HL-60 (cell line): ENCODE data around the gene AMTN.

Source experiments
- DNase-seq, 2 experiments: peaks; one replicate each; pipeline ENCODE4 v3.0.0-alpha.2; 2010 to 2020; ENCODE audit warnings: low read depth in 1 of 2, low spot score in 1 of 2
- H3K27ac ChIP-seq: fragments of 250-450 bp; sonication (Bioruptor Pico); replicated peaks from 2 replicates; pipeline ENCODE4 v1.5.1; 2020; ENCODE audit warnings: mild to moderate bottlenecking, moderate library complexity
- H3K27me3 ChIP-seq: fragments of 250-450 bp; sonication (Bioruptor Pico); 2 replicates; pipeline ENCODE4 v1.5.1; 2021; ENCODE audit warnings: mild to moderate bottlenecking, moderate library complexity; ENCODE audit not compliant: insufficient read depth, poor library complexity, severe bottlenecking
- H3K4me3 ChIP-seq: replicated peaks from 2 replicates; pipeline ENCODE4 v1.5.1; 2011; ENCODE audit warnings: mild to moderate bottlenecking, control low read depth, low read length; ENCODE audit not compliant: insufficient read depth
- GABPA ChIP-seq: IDR thresholded peaks from 2 replicates; pipeline ENCODE4 v1.6.1; 2012; ENCODE audit warnings: low read depth
- POLR2AphosphoS5 ChIP-seq: IDR thresholded peaks from 2 replicates; pipeline ENCODE4 v1.6.1; 2012; ENCODE audit warnings: low read depth
- SPI1 ChIP-seq: IDR thresholded peaks from 2 replicates; pipeline ENCODE4 v1.6.1; 2012; ENCODE audit warnings: low read depth, mild to moderate bottlenecking, borderline replicate concordance
- TF ChIP-seq, protein P1 (sequence below): IDR thresholded peaks from one replicate; pipeline ENCODE4 v1.5.1; 2011; ENCODE audit warnings: low read length, control low read depth, inconsistent platforms; ENCODE audit not compliant: insufficient read depth
- TF ChIP-seq, protein P2 (sequence below): IDR thresholded peaks from 2 replicates; pipeline ENCODE4 v1.6.1; 2012; ENCODE audit warnings: low read depth; ENCODE audit not compliant: insufficient replicate concordance

Gene AMTN

DNA sequence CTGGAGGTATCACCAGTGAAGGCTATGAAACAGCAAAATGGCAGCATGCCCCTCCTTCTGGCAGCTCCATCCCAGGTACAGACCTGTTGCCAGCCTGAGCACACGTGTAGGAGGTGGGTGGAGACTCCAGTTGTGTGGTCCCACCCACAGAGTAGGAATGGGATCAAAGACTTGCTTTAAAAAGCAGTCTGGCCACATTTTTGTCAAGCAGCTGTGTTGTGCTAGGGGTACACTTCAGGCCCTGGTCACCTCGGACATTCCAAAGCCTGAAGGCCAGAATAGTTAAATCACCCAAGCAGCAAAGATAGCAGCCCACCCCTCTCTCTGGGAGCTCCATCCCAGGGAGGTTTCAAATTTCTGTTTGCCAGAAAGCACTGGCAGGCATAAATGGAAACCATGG lies 53.4 kb downstream of the AMTN start:
- TF ChIP-seq SPI1 (no peak), GABPA (no peak), POLR2AphosphoS5 (no peak)
- TF ChIP-seq, protein P1, sequence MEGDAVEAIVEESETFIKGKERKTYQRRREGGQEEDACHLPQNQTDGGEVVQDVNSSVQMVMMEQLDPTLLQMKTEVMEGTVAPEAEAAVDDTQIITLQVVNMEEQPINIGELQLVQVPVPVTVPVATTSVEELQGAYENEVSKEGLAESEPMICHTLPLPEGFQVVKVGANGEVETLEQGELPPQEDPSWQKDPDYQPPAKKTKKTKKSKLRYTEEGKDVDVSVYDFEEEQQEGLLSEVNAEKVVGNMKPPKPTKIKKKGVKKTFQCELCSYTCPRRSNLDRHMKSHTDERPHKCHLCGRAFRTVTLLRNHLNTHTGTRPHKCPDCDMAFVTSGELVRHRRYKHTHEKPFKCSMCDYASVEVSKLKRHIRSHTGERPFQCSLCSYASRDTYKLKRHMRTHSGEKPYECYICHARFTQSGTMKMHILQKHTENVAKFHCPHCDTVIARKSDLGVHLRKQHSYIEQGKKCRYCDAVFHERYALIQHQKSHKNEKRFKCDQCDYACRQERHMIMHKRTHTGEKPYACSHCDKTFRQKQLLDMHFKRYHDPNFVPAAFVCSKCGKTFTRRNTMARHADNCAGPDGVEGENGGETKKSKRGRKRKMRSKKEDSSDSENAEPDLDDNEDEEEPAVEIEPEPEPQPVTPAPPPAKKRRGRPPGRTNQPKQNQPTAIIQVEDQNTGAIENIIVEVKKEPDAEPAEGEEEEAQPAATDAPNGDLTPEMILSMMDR, result no peak
- TF ChIP-seq, protein P2, sequence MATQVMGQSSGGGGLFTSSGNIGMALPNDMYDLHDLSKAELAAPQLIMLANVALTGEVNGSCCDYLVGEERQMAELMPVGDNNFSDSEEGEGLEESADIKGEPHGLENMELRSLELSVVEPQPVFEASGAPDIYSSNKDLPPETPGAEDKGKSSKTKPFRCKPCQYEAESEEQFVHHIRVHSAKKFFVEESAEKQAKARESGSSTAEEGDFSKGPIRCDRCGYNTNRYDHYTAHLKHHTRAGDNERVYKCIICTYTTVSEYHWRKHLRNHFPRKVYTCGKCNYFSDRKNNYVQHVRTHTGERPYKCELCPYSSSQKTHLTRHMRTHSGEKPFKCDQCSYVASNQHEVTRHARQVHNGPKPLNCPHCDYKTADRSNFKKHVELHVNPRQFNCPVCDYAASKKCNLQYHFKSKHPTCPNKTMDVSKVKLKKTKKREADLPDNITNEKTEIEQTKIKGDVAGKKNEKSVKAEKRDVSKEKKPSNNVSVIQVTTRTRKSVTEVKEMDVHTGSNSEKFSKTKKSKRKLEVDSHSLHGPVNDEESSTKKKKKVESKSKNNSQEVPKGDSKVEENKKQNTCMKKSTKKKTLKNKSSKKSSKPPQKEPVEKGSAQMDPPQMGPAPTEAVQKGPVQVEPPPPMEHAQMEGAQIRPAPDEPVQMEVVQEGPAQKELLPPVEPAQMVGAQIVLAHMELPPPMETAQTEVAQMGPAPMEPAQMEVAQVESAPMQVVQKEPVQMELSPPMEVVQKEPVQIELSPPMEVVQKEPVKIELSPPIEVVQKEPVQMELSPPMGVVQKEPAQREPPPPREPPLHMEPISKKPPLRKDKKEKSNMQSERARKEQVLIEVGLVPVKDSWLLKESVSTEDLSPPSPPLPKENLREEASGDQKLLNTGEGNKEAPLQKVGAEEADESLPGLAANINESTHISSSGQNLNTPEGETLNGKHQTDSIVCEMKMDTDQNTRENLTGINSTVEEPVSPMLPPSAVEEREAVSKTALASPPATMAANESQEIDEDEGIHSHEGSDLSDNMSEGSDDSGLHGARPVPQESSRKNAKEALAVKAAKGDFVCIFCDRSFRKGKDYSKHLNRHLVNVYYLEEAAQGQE, result no peak
- H3K4me3 ChIP-seq, result no peak overlapping the region
- no peaks in the 10 kb centered on the region for H3K27me3 ChIP-seq
- H3K27ac ChIP-seq, result no peak overlapping the region
- DNase-seq, result no peak

DNA sequence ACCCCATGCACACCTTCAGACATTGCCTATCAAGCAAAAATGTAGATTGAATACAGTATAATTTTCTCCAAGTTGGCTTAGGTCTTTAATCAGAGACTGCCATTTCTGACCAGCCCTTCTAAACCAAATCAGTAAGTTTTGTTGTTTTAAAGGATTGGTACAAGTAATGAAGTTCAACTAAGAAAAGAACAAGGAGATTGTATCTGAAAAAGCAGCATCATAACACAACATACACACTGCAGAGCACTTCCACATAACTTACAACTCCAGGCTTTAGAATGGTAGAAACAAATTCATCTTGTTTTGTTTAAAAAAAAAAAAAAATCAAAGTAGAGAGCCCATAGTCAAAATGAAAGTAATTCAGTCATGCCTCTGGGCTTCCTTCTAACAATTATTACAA lies 57.6 kb downstream of the AMTN start:
- no peak overlapping the region for H3K4me3 ChIP-seq
- no peak overlapping the region for H3K27ac ChIP-seq
- TF ChIP-seq, protein P2, result no peak
- TF ChIP-seq SPI1 (no peak), POLR2AphosphoS5 (no peak), GABPA (no peak)
- TF ChIP-seq, protein P1, result no peak
- DNase-seq, result no peak
- H3K27me3 ChIP-seq, result no peaks in the 10 kb centered on the region

DNA sequence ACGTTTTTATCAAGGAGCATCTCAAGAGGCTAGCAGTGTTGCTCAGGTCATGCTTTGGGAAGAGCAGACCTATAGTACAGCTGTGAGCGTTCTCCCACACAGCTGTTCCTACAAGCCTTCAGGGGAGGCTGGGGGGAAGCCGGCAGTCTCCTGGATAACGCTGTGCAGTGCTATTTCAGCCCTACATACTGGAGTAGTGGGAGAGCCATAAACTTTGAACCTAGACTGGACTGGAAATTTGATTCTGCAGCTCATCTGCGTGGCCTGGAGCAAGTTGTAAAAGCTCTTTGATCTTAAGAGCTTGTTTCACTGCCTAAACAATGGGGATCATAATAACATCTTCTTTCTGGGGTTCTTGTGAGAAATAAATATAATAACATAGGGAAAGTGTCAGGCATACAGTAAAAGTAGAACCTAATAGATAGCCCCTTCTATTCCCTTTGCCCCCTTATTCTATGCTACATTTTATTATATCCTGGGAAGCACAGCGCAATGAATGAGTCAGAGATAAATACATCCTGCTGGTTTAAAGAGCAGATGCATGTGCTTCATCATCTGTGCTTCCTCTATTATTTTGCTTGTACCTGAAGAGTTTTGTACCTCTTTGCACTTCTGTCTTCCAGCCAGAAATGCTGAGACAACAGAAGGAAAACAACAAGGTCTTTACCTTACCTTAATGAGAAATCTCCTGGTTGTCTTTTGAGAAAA lies 59.0 kb downstream of the AMTN start:
- no peak for DNase-seq
- no peak for TF ChIP-seq GABPA
- TF ChIP-seq, protein P1, result no peak
- TF ChIP-seq POLR2AphosphoS5, result no peak
- TF ChIP-seq, protein P2, result no peak
- TF ChIP-seq SPI1, result no peak
- Histone ChIP-seq H3K4me3 (no peak overlapping the region), H3K27me3 (no peaks in the 10 kb centered on the region), H3K27ac (no peak overlapping the region)
